Neural cell (in vitro differentiated cells): ENCODE data around the gene RUFY2. TPM values are rescaled to one million over a fixed set of nuclear protein-coding genes. Genes with fewer than 3 reads are reported as not detected.

Experiments used
- H2AFZ ChIP-seq: fragments of 200-600, 300-800 bp; sonication (generic), shearing (Covaris generic); 2 replicates; pipeline ENCODE4 v1.6.0; 2014; ENCODE audit warnings: low read depth, mild to moderate bottlenecking, antibody characterized with exemption, low read length, moderate library complexity
- H3F3A ChIP-seq: fragments of 200-600 bp; shearing (Covaris generic); 2 replicates; pipeline ENCODE4 v1.6.1; 2016; ENCODE audit warnings: mild to moderate bottlenecking, moderate library complexity, mixed read lengths, antibody characterized with exemption, low read length; ENCODE audit not compliant: insufficient read depth, poor library complexity, severe bottlenecking
- H3K27ac ChIP-seq: fragments of 200-600, 300-800 bp; sonication (generic), shearing (Covaris generic); 2 replicates; pipeline ENCODE4 v1.5.1; 2014; ENCODE audit warnings: mild to moderate bottlenecking, low read length, moderate library complexity
- H3K27me3 ChIP-seq: fragments of 300-800, 200-600 bp; sonication (generic), shearing (Covaris generic); 2 replicates; pipeline ENCODE4 v1.6.0; 2014; ENCODE audit warnings: mild to moderate bottlenecking, low read depth, low read length, moderate library complexity; ENCODE audit not compliant: insufficient read depth
- H3K36me3 ChIP-seq: fragments of 300-800, 200-600 bp; sonication (generic), shearing (Covaris generic); 2 replicates; pipeline ENCODE4 v1.5.1; 2014; ENCODE audit warnings: mild to moderate bottlenecking, antibody characterized with exemption, low read length, moderate library complexity; ENCODE audit not compliant: insufficient read depth
- H3K4me2 ChIP-seq: fragments of 300-800, 200-600 bp; sonication (generic), shearing (Covaris generic); 2 replicates; pipeline ENCODE4 v1.6.0; 2014; ENCODE audit warnings: mild to moderate bottlenecking, low read length
- H3K4me3 ChIP-seq: fragments of 300-800, 200-600 bp; sonication (generic), shearing (Covaris generic); 2 replicates; pipeline ENCODE4 v1.5.1; 2014; ENCODE audit warnings: mild to moderate bottlenecking, low read length, moderate library complexity
- H3K79me2 ChIP-seq: fragments of 200-600 bp; shearing (Covaris generic); replicated peaks from 2 replicates; pipeline ENCODE4 v1.6.0; 2014; ENCODE audit warnings: mild to moderate bottlenecking, low read length, moderate library complexity; ENCODE audit not compliant: insufficient read depth
- H3K9ac ChIP-seq: fragments of 300-800, 200-600 bp; sonication (generic), shearing (Covaris generic); 2 replicates; pipeline ENCODE4 v1.6.1; 2016; ENCODE audit warnings: mild to moderate bottlenecking, low read length, mixed read lengths
- H3K9me2 ChIP-seq: fragments of 200-600 bp; shearing (Covaris generic); 2 replicates; pipeline ENCODE4 v1.6.1; 2016; ENCODE audit warnings: mild to moderate bottlenecking, low read length, mixed read lengths; ENCODE audit not compliant: insufficient read depth
- H3K9me3 ChIP-seq: fragments of 200-600, 300-800 bp; sonication (generic), shearing (Covaris generic); 2 replicates; pipeline ENCODE4 v1.6.1; 2016; ENCODE audit warnings: mild to moderate bottlenecking, mixed run types, low read length, moderate library complexity, mixed read lengths
- H4K20me1 ChIP-seq: fragments of 200-600 bp; shearing (Covaris generic); 2 replicates; pipeline ENCODE4 v1.6.1; 2016; ENCODE audit warnings: mild to moderate bottlenecking, mixed run types; ENCODE audit not compliant: insufficient read depth
- CTCF ChIP-seq: fragments of 450-650 bp; IDR thresholded peaks from 2 replicates; pipeline ENCODE4 v1.5.1; 2014; ENCODE audit warnings: antibody characterized with exemption, mild to moderate bottlenecking, moderate library complexity; ENCODE audit not compliant: poor library complexity, severe bottlenecking
- EP300 ChIP-seq: fragments of 450-650 bp; conservative IDR thresholded peaks from 2 replicates; pipeline ENCODE4 v1.6.1; 2014; ENCODE audit warnings: antibody characterized with exemption, mild to moderate bottlenecking, moderate library complexity; ENCODE audit not compliant: poor library complexity, severe bottlenecking
- EZH2 ChIP-seq: fragments of 200-600, 300-800 bp; shearing (Covaris generic), sonication (generic); IDR thresholded peaks from 2 replicates; pipeline ENCODE4 v1.6.1; 2014; ENCODE audit warnings: antibody characterized with exemption, low read length, borderline replicate concordance, mild to moderate bottlenecking; ENCODE audit not compliant: insufficient read depth, poor library complexity, severe bottlenecking
- MXI1 ChIP-seq: fragments of 450-650 bp; conservative IDR thresholded peaks from 2 replicates; pipeline ENCODE4 v1.6.1; 2014; ENCODE audit warnings: antibody characterized with exemption, mild to moderate bottlenecking; ENCODE audit not compliant: poor library complexity, severe bottlenecking
- POLR2AphosphoS5 ChIP-seq: IDR thresholded peaks from 2 replicates; pipeline ENCODE4 v1.6.1; 2012
- RAD21 ChIP-seq: fragments of 450-650 bp; conservative IDR thresholded peaks from 2 replicates; pipeline ENCODE4 v1.6.1; 2014; ENCODE audit warnings: antibody characterized with exemption, mild to moderate bottlenecking, moderate library complexity
- SMC3 ChIP-seq: fragments of 450-650 bp; conservative IDR thresholded peaks from 2 replicates; pipeline ENCODE4 v1.6.1; 2014; ENCODE audit warnings: antibody characterized with exemption, mild to moderate bottlenecking, moderate library complexity; ENCODE audit not compliant: poor library complexity
- TAF1 ChIP-seq: IDR thresholded peaks from 2 replicates; pipeline ENCODE4 v1.6.1; 2012; ENCODE audit warnings: low read depth
- polyA plus RNA-seq: library from polyadenylated mRNA; depleted of rRNA; stranded (reverse); fragments of >200 nt; gene quantifications from 2 replicates; pipeline ENCODE4 v1.2.3, GENCODE V29; 2014
- TF ChIP-seq, protein P1 (sequence below): IDR thresholded peaks from 2 replicates; pipeline ENCODE4 v1.6.1; 2012; ENCODE audit warnings: borderline replicate concordance

Gene RUFY2
- polyA plus RNA-seq, 1 donor from 2014 or later, result 168 TPM

GRCh38 chr10:68435803-68436202 lies 28.7 kb upstream of the RUFY2 start:
- TF ChIP-seq RAD21 (no peak), EZH2 (no peak), MXI1 (no peak), EP300 (no peak), POLR2AphosphoS5 (no peak), SMC3 (no peak), TAF1 (no peak), CTCF (no peak)
- TF ChIP-seq, protein P1, sequence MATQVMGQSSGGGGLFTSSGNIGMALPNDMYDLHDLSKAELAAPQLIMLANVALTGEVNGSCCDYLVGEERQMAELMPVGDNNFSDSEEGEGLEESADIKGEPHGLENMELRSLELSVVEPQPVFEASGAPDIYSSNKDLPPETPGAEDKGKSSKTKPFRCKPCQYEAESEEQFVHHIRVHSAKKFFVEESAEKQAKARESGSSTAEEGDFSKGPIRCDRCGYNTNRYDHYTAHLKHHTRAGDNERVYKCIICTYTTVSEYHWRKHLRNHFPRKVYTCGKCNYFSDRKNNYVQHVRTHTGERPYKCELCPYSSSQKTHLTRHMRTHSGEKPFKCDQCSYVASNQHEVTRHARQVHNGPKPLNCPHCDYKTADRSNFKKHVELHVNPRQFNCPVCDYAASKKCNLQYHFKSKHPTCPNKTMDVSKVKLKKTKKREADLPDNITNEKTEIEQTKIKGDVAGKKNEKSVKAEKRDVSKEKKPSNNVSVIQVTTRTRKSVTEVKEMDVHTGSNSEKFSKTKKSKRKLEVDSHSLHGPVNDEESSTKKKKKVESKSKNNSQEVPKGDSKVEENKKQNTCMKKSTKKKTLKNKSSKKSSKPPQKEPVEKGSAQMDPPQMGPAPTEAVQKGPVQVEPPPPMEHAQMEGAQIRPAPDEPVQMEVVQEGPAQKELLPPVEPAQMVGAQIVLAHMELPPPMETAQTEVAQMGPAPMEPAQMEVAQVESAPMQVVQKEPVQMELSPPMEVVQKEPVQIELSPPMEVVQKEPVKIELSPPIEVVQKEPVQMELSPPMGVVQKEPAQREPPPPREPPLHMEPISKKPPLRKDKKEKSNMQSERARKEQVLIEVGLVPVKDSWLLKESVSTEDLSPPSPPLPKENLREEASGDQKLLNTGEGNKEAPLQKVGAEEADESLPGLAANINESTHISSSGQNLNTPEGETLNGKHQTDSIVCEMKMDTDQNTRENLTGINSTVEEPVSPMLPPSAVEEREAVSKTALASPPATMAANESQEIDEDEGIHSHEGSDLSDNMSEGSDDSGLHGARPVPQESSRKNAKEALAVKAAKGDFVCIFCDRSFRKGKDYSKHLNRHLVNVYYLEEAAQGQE, result no peak
- H3K27me3 ChIP-seq, result no peaks in the 10 kb centered on the region
- H2AFZ ChIP-seq, result no peak overlapping the region
- no peak overlapping the region for H3K27ac ChIP-seq
- H3F3A ChIP-seq, result no peaks in the 10 kb centered on the region
- no peak overlapping the region for H3K4me2 ChIP-seq
- H4K20me1 ChIP-seq, result no peaks in the 10 kb centered on the region
- no peaks in the 10 kb centered on the region for H3K9me3 ChIP-seq
- no peak overlapping the region for H3K4me3 ChIP-seq
- no peaks in the 10 kb centered on the region for H3K36me3 ChIP-seq
- no peaks in the 10 kb centered on the region for H3K9me2 ChIP-seq
- H3K79me2 ChIP-seq, result no peaks in the 10 kb centered on the region
- H3K9ac ChIP-seq, result no peak overlapping the region

DNA sequence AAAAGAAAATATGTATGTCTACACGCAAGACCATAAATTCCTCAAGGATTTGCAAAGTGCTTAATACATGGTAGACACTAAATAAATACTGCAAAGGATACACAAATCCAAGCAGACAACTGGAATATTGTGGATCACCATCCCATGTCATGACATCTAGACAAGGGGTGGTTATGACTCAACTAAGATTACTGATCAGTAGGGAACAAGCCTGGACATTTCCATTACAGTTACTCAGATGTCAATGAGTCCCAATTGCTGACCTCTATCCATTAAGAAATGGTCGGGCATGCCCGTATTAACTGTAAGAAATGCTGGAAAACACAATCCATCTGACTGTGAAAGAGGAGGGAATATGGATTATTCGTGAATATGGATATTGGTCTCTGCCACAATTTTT lies 27.6 kb upstream of the RUFY2 start:
- Histone ChIP-seq H3K9me3 (no peaks in the 10 kb centered on the region), H3K4me3 (no peak overlapping the region), H3K4me2 (no peak overlapping the region), H3K9me2 (no peaks in the 10 kb centered on the region), H4K20me1 (no peaks in the 10 kb centered on the region), H3K27me3 (no peaks in the 10 kb centered on the region), H3K27ac (no peak overlapping the region), H3K79me2 (no peaks in the 10 kb centered on the region), H2AFZ (no peak overlapping the region), H3F3A (no peaks in the 10 kb centered on the region), H3K9ac (no peak overlapping the region), H3K36me3 (no peaks in the 10 kb centered on the region)
- no peak for TF ChIP-seq SMC3
